HCT116 (cell line): ENCODE measurements around the gene LRRC52.
"Not testable (repeated sequence)": the region's sequence is repeated elsewhere in the genome, so short reads cannot be mapped to it uniquely, and the experiment has no call there.

Source experiments
- CTCF ChIP-seq, 3 experiments: fragments of 200-600 bp in 1 of 3; sonication (generic) in 1 of 3; IDR thresholded peaks in 2 of 3; conservative IDR thresholded peaks in 1 of 3; 2 replicates each; pipeline ENCODE4 v1.5.1; 2012 to 2017; ENCODE audit warnings: low read depth in 2 of 3, low read length in 2 of 3, antibody characterized with exemption in 1 of 3, borderline replicate concordance in 1 of 3, control low read depth in 1 of 3, mild to moderate bottlenecking in 1 of 3, mixed read lengths in 1 of 3, mixed run types in 1 of 3, moderate library complexity in 1 of 3; ENCODE audit not compliant: insufficient read depth in 1 of 3
- EZH2 ChIP-seq: fragments of 200-600 bp; sonication (generic); IDR thresholded peaks from 2 replicates; pipeline ENCODE4 v1.6.1; 2017; ENCODE audit warnings: antibody characterized with exemption, mixed run types
- POLR2AphosphoS5 ChIP-seq: IDR thresholded peaks from 2 replicates; pipeline ENCODE4 v1.6.1; 2011; ENCODE audit warnings: mild to moderate bottlenecking, low read depth, low read length, moderate library complexity
- YY1 ChIP-seq: IDR thresholded peaks from 2 replicates; pipeline ENCODE4 v1.6.1; 2011; ENCODE audit warnings: low read length, low read depth, moderate library complexity, mild to moderate bottlenecking; ENCODE audit not compliant: insufficient replicate concordance; ENCODE audit errors: extremely low read depth

DNA sequence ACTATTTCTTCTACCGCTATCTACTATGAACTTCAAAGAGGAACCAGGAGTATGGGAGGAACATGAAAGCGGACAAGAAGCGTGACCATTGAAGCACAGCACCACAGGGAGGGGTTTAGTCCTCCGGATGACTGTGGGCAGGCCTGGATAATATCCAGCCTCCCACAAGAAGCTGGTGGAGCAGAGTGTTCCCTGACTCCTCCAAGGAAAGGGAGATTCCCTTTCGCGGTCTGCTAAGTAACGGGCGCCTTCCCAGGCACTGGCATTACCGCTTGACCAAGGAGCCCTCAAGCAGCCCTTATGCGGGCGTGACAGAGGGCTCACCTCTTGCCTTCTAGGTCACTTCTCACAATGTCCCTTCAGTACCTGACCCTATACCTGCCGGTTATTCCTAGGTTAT, 62.9 kb downstream of the LRRC52 start:
- not testable (repeated sequence) for TF ChIP-seq YY1; POLR2AphosphoS5; EZH2; CTCF (IDR thresholded peaks at IDR 0.05 in 2 of 3, conservative IDR thresholded peaks at IDR 0.05 in 1 of 3; ENCODE audit: borderline replicate concordance in 1 of 3, insufficient read depth in 1 of 3, low read depth in 2 of 3, low read length in 2 of 3)
